CD4-positive, alpha-beta T cell (primary cell): Measurements from ENCODE around the gene CRABP1. TPM values are rescaled to one million over a fixed set of nuclear protein-coding genes. Genes with fewer than 3 reads are reported as not detected.

Source experiments
- ATAC-seq: fragments of 200-7000 bp; cut with Tn5 transposase; one replicate; pipeline ENCODE4 v1.10.0; 2022; ENCODE audit warnings: mild to moderate bottlenecking; ENCODE audit not compliant: poor library complexity
- CTCF ChIA-PET: fragments of 350-600 bp; sonication (Branson Sonifier 250); formaldehyde crosslinking; loops from one replicate; lab custom pipeline; 2021; ENCODE audit warnings: antibody characterized with exemption, inconsistent platforms; lab: Charles Lee
- POLR2A ChIA-PET: fragments of 350-600 bp; sonication (Branson Sonifier 250); formaldehyde crosslinking; loops from one replicate; lab custom pipeline; 2021; ENCODE audit warnings: antibody characterized with exemption, inconsistent platforms; lab: Charles Lee
- DNase-seq, 14 experiments: peaks; one replicate each; pipeline ENCODE4 v3.0.0-alpha.2; 2013 to 2020; ENCODE audit warnings: mixed read lengths in 2 of 14
- H3K27ac ChIP-seq, 2 donors: one replicate each; pipeline versions ENCODE4 v1.5.1 to v1.7.0; 2013; ENCODE audit warnings: low read length in 2 of 2, low read depth in 1 of 2, mild to moderate bottlenecking in 1 of 2
- H3K27me3 ChIP-seq, 2 experiments: 1 replicate in 1 of 2; 2 replicates in 1 of 2; pipeline versions ENCODE4 v1.6.1 to v1.7.0; 2013; ENCODE audit warnings: low read length in 2 of 2, control low read depth in 1 of 2, mild to moderate bottlenecking in 1 of 2, moderate library complexity in 1 of 2; ENCODE audit not compliant: insufficient read depth in 2 of 2, control insufficient read depth in 1 of 2
- H3K36me3 ChIP-seq: one replicate; pipeline ENCODE4 v1.6.1; 2013; ENCODE audit warnings: low read length, control low read depth; ENCODE audit not compliant: insufficient read depth
- H3K4me1 ChIP-seq: one replicate; pipeline ENCODE4 v1.6.1; 2013; ENCODE audit warnings: low read length, control low read depth; ENCODE audit not compliant: insufficient read depth
- H3K4me3 ChIP-seq: one replicate; pipeline ENCODE4 v1.5.1; 2013; ENCODE audit warnings: mild to moderate bottlenecking, low read length, moderate library complexity
- H3K9me3 ChIP-seq, 2 experiments: 1 replicate in 1 of 2; 2 replicates in 1 of 2; pipeline versions ENCODE4 v1.6.1 to v1.7.0; 2013; ENCODE audit warnings: low read length in 2 of 2, mild to moderate bottlenecking in 2 of 2, control low read depth in 1 of 2, moderate library complexity in 1 of 2; ENCODE audit not compliant: control insufficient read depth in 1 of 2, insufficient read depth in 1 of 2
- H3K27ac Mint-ChIP-seq: one replicate; pipeline ENCODE4 v1.8.0; 2020; ENCODE audit warnings: mixed read lengths
- H3K27me3 Mint-ChIP-seq: one replicate; pipeline ENCODE4 v1.8.0; 2021; ENCODE audit warnings: mixed read lengths
- H3K36me3 Mint-ChIP-seq: one replicate; pipeline ENCODE4 v1.8.0; 2021; ENCODE audit warnings: low read depth, mixed read lengths
- H3K4me1 Mint-ChIP-seq: one replicate; pipeline ENCODE4 v1.8.0; 2021; ENCODE audit warnings: low read depth, mixed read lengths
- H3K4me3 Mint-ChIP-seq: one replicate; pipeline ENCODE4 v1.8.0; 2020; ENCODE audit warnings: mild to moderate bottlenecking, mixed read lengths
- H3K9me3 Mint-ChIP-seq: one replicate; pipeline ENCODE4 v1.8.0; 2020; ENCODE audit warnings: mixed read lengths
- intact Hi-C, 2 experiments: fragments of 100-400 bp; cut with DNase I in 1 of 2; cut with micrococcal nuclease in 1 of 2; formaldehyde crosslinking; loops; one replicate each; pipeline versions ENCODE4 v1.15.1 to v1.9.0; 2023 to 2025; cut with DNase I, micrococcal nuclease
- total RNA-seq, 174 experiments: library from RNA in 2 of 174; stranded (reverse) in 2 of 174; gene quantifications; one replicate each; pipeline ENCODE4 v1.2.3 and lab custom pipeline; 2021 to 2026
- TF ChIP-seq, protein P1 (sequence below): fragments of 200-600 bp; IDR thresholded peaks from one replicate; pipeline ENCODE4 v1.8.0; 2022; ENCODE audit warnings: antibody characterized with exemption, mild to moderate bottlenecking

Gene CRABP1
- total RNA-seq, 2 experiments from 2014 or later = not detected

DNA sequence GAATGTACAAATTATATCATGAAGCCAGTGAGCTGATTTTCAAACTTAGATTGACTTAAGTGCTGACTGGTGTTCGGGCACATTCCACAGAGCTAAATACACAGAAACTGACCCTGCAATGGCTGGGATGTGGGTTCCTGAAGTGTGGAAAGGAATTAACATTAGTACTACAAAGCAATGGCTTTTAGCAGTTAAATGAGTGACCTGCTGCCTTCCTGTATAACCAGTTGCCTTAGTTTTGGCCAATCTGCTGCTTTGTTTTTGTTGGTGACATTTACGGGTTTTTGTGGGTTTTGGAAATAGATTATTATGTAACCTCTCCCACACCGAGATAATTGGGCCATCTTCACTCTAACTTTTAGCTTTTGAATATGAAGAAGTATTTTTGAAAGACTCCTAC, 38.3 kb upstream of the CRABP1 start:
- peaks cover 2% of the 10 kb centered on the region for H3K27me3 Mint-ChIP-seq
- Histone ChIP-seq H3K27me3 (peaks cover 0 to 3% of the 10 kb centered on the region in 2 experiments), H3K9me3 (no peaks in the 10 kb centered on the region), H3K36me3 (no peaks in the 10 kb centered on the region), H3K27ac (no peak overlapping the region), H3K4me1 (peaks cover 18% of the 10 kb centered on the region), H3K4me3 (no peak overlapping the region)
- ChIA-PET CTCF (interaction anchor here (0.5 to 2.0 kb wide), 2 partner anchors 61 to 121 kb away, joined by 3 to 6 read pairs; no protein-coding TSS in a partner anchor), POLR2A (no interaction called here)
- no peaks in the 10 kb centered on the region for H3K9me3 Mint-ChIP-seq
- DNase-seq (no peak), ATAC-seq (no peak)
- intact Hi-C loops = loop anchor here in 1 of 2 experiments (2.0 to 10.0 kb wide), 3 partner anchors 243 to 571 kb away; partner anchors contain the start of genes MORF4L1 and PSMA4
- no peak overlapping the region for H3K27ac Mint-ChIP-seq
- peaks cover 10% of the 10 kb centered on the region for H3K36me3 Mint-ChIP-seq
- peaks cover 27% of the 10 kb centered on the region for H3K4me1 Mint-ChIP-seq
- H3K4me3 Mint-ChIP-seq = peak overlapping the region; percentile 80
- TF ChIP-seq, protein P1, sequence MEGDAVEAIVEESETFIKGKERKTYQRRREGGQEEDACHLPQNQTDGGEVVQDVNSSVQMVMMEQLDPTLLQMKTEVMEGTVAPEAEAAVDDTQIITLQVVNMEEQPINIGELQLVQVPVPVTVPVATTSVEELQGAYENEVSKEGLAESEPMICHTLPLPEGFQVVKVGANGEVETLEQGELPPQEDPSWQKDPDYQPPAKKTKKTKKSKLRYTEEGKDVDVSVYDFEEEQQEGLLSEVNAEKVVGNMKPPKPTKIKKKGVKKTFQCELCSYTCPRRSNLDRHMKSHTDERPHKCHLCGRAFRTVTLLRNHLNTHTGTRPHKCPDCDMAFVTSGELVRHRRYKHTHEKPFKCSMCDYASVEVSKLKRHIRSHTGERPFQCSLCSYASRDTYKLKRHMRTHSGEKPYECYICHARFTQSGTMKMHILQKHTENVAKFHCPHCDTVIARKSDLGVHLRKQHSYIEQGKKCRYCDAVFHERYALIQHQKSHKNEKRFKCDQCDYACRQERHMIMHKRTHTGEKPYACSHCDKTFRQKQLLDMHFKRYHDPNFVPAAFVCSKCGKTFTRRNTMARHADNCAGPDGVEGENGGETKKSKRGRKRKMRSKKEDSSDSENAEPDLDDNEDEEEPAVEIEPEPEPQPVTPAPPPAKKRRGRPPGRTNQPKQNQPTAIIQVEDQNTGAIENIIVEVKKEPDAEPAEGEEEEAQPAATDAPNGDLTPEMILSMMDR = no peak

DNA sequence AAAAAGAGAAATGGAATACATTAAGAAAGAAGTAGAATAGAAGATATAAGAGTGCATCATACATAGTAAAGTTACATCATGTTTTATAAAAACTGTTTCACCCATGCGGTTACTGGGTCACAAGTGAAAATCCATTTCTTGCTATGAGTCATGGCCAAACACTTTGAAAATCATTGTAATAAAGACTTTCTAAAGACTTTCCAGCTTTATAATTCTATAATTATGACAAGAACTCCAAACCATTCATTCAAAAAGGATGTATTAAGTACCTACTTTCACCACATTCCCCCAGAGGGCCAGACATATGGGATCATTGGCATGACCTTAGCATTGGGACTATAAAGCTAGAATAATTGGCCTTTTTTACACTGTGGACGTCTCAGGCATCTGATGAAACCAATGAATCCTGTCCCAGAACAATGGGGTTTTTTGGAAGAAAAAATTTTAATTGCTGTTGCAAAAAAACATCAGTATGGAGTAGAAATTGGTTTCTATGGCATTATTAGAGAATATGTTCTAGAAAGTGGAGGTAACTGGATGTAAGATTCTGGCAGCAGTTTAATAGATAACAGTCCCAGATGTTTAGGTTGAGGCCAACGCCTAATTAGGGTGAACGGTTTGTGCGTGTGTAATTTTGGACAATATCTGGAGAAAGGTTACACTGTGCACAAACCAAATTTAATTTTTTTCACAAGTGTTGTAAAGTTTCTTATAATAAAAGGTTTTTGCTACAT, 37.4 kb upstream of the CRABP1 start:
- Histone ChIP-seq H3K27me3 (peaks cover 0 to 3% of the 10 kb centered on the region in 2 experiments), H3K4me1 (peaks cover 18% of the 10 kb centered on the region), H3K4me3 (no peak overlapping the region), H3K9me3 (no peaks in the 10 kb centered on the region), H3K27ac (no peak overlapping the region), H3K36me3 (no peaks in the 10 kb centered on the region)
- Mint-ChIP-seq H3K4me3 (peak overlapping the region; percentile 43), H3K9me3 (no peaks in the 10 kb centered on the region), H3K4me1 (peaks cover 21% of the 10 kb centered on the region), H3K27ac (no peak overlapping the region), H3K36me3 (peaks cover 10% of the 10 kb centered on the region), H3K27me3 (peaks cover 4% of the 10 kb centered on the region)
- intact Hi-C loops = loop anchor here in 1 of 2 experiments (10.0 kb wide), 2 partner anchors 242 to 412 kb away; partner anchors contain the start of gene PSMA4
- DNase-seq (no peak), ATAC-seq (no peak)
- TF ChIP-seq, protein P1 = no peak
- CTCF ChIA-PET = no interaction called here
- POLR2A ChIA-PET = no interaction called here

DNA sequence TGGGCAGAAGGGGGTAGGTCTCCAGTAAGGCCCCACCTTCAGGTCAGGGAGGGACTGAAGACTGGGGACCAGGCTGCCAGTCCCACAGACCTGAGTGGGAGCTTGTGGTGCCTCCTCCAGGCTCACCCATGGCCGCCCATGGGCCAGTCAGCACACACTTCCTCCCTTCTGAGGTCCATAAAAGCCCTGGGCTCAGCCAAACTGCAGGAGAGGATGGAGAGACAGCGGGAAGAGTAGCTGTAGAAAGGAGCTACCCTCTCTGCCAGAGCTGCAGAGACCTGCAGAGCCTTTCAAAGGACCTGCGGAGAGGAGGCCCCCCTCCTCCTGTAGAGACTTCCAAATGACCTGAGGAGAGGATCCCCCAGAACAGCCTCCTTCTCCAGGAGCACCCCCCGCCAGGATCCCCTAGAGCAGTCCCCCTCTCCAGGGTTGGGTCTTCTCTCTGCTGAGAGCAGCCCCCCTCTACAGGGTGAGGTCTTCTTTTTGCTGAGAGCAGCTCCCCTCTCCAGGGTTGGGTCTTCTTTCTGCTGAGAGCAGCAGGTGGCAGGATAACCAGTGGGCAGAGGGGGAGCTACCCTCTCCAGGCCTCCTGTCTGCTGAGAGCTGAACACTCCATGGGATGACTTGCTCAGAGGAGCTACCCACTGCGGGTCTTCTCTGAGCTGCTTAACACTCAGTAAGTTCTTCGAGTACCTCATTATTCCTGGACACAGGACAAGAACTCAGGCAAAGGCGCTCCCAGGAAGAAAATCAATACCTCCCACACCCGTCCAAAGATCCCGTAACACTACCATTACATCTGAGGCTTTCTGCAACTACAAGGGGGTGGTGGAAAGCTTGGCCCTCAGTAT, 35.7 kb upstream of the CRABP1 start:
- no peak overlapping the region for H3K27ac Mint-ChIP-seq
- no peak overlapping the region for H3K4me3 Mint-ChIP-seq
- CTCF ChIA-PET = no interaction called here

More for the DNA sequence above, 35.7 kb upstream of the CRABP1 start:
- Mint-ChIP-seq H3K36me3 (peaks cover 3% of the 10 kb centered on the region), H3K27me3 (peaks cover 9% of the 10 kb centered on the region), H3K4me1 (peaks cover 5% of the 10 kb centered on the region), H3K9me3 (no peaks in the 10 kb centered on the region)
- H3K4me3 ChIP-seq = no peak overlapping the region
- H3K9me3 ChIP-seq = no peaks in the 10 kb centered on the region
- peaks cover 6% of the 10 kb centered on the region for H3K4me1 ChIP-seq
- intact Hi-C loops = loop anchor here in 1 of 2 experiments (5.0 to 10.0 kb wide), 3 partner anchors 118 to 410 kb away; partner anchors contain the start of gene PSMA4
- no peak overlapping the region for H3K27ac ChIP-seq
- TF ChIP-seq, protein P1 = no peak
- ATAC-seq (no peak), DNase-seq (no peak)
- H3K36me3 ChIP-seq = no peaks in the 10 kb centered on the region
- H3K27me3 ChIP-seq = peaks cover 0 to 9% of the 10 kb centered on the region in 2 experiments
- POLR2A ChIA-PET = no interaction called here
